Hematopoietic multipotent progenitor cell treated with erythropoietin and hydrocortisone succinate and interleukin-3 and kit ligand, for 6 days (in vitro differentiated cells): Measurements from ENCODE around the gene GRP.
"Not testable (repeated sequence)": the region's sequence is repeated elsewhere in the genome, so short reads cannot be mapped to it uniquely, and the experiment has no call there.

Source experiments
- DNase-seq: peaks from one replicate; pipeline ENCODE4 v3.0.0-alpha.2; 2015

Gene GRP

GRCh38 chr18:59229701-59230443, 9.9 kb downstream of the GRP start:
- no peak for DNase-seq

- no peak for DNase-seq
These were observed 11.2 kb downstream of the GRP start for GRCh38 chr18:59231114-59231513.

- DNase-seq, result no peak
These were observed 11.9 kb downstream of the GRP start for GRCh38 chr18:59231877-59232276.

- no peak for DNase-seq
These were observed 12.5 kb downstream of the GRP start for GRCh38 chr18:59232309-59233016.

GRCh38 chr18:59233017-59233410, 13.1 kb downstream of the GRP start:
- no peak for DNase-seq

- no peak for DNase-seq
These were observed 18.4 kb downstream of the GRP start for GRCh38 chr18:59238385-59238784.

- DNase-seq, result no peak
These were observed 19.7 kb downstream of the GRP start for GRCh38 chr18:59239642-59240041.

GRCh38 chr18:59242906-59243305, 22.9 kb downstream of the GRP start:
- no peak for DNase-seq

- DNase-seq, result no peak
These were observed 26.8 kb downstream of the GRP start for GRCh38 chr18:59246796-59247195.

- peak; percentile 68 for DNase-seq
These were observed 29.3 kb downstream of the GRP start for GRCh38 chr18:59249199-59249774.

- not testable (repeated sequence) for DNase-seq
These were observed 35.5 kb downstream of the GRP start for GRCh38 chr18:59255491-59255890.

GRCh38 chr18:59261842-59262241, 41.9 kb downstream of the GRP start:
- DNase-seq, result not testable (repeated sequence)

GRCh38 chr18:59262243-59262642, 42.3 kb downstream of the GRP start:
- DNase-seq, result not testable (repeated sequence)

- no peak for DNase-seq
These were observed 43.7 kb downstream of the GRP start for GRCh38 chr18:59263661-59264060.

- no peak for DNase-seq
These were observed 44.2 kb downstream of the GRP start for GRCh38 chr18:59264121-59264571.

GRCh38 chr18:59264651-59265245, 44.8 kb downstream of the GRP start:
- no peak for DNase-seq

- peak; percentile 53 for DNase-seq
These were observed 45.5 kb downstream of the GRP start for GRCh38 chr18:59265246-59265973.

- no peak for DNase-seq
These were observed 46.0 kb downstream of the GRP start for GRCh38 chr18:59265974-59266369.

- DNase-seq, result no peak
These were observed 46.5 kb downstream of the GRP start for GRCh38 chr18:59266459-59266858.

GRCh38 chr18:59266886-59267502, 47.0 kb downstream of the GRP start:
- no peak for DNase-seq

- DNase-seq, result no peak
These were observed 47.7 kb downstream of the GRP start for GRCh38 chr18:59267503-59268126.

GRCh38 chr18:59268127-59268720, 48.3 kb downstream of the GRP start:
- no peak for DNase-seq
